GM19328 (cell line): ENCODE measurements around the gene CDHR2.

Source experiments
- ATAC-seq: cut with Tn5 transposase; IDR thresholded peaks from one replicate; pipeline ENCODE4 v1.9.1; 2021; ENCODE audit warnings: mild to moderate bottlenecking, moderate library complexity; ENCODE audit not compliant: unreplicated experiment

The CDHR2 gene

DNA sequence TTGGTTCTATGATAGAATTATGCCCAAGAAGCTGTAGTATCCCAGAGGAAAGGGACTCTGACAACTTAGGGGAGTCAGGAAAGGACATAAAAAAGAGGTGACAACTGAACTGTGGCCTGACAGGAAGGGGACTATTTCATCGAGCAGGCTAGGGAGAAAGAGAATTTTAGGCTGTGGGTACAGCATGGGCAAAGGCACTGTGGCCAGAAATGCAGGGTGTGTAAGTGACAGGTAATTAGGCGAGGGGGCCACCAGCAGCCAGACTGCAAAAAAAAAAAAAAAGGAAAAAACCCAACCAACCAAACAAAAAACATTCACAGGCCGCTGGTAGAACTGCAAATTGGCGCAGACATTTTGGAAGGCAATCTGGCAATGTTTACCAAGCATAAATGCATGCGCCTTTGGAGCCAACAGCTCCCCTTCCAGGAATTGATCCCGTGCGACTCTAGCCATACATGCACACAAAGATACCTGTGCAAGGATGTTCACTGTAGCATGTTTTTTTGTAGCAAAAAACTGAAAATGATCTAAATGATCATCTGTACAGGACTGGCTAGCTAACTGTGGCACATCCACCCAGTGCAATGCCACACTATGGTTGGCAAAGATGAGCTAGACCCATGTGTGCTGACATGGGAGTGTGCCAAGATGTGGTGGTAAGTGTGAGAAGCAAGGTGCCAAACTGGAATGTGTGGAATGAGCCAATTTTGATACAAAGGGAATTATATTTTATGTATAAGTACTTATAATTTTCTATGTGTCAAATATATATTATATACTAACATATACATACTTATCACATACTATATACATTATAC is 82.5 kb downstream of the CDHR2 start:
- ATAC-seq, result no peak

DNA sequence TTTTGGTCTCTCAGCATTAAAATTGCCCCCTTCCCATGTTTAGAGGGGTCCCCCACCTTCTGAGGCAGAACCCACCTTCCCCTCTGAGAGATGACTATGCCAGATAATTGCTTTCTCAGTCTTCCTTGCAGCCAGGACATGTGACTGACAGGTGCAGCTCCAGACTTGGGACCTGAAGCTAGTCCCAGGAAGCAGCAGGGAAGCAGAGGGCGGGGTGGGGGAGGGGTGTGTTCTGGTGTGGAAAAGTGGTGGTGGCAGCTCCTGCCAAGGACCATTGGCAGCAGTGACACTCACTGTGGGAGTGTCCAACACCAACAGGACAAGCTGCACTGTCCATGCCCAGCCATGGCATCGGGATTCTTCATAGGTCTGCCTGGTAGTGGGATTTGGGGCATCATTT is 83.6 kb downstream of the CDHR2 start:
- ATAC-seq, result no peak

DNA sequence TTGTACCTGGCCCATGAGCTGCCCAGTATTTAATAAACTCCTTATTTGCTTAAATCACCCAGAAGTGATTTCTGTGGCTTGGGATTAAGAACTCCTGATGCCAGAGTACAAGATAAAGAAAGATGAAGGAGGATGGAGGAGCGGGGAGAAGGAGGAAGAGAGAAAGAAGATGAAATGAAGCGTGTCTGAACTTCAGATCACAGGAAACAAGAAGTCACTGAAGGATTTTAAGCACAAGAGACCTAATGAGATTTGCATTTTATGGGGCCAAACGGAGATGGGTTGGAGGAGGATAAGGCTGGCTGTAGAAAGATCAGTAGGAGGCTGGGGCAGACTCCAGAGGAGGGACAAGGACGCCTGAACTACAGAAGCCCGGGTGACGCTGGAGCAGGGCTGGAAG is 84.5 kb downstream of the CDHR2 start:
- ATAC-seq, result no peak

DNA sequence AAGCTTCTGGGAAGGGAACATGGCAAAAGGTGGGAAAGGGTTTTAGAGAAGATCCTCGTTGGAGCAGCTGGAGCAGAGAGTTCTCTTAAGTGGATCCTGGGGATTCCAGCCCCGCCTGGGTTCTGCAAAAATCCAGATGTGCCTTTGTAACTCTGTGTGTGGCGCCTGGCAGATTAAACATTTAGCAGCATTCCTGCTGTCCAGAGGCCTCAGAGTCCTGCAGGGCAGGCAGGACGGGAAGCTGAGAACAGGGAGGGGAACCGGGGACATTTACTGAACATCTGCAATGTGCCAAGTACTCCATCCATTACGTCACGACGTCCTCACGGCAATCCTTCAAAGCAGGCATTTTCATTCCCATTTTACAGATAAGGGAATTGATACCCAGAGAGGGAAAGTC is 87.3 kb downstream of the CDHR2 start:
- ATAC-seq, result no peak

DNA sequence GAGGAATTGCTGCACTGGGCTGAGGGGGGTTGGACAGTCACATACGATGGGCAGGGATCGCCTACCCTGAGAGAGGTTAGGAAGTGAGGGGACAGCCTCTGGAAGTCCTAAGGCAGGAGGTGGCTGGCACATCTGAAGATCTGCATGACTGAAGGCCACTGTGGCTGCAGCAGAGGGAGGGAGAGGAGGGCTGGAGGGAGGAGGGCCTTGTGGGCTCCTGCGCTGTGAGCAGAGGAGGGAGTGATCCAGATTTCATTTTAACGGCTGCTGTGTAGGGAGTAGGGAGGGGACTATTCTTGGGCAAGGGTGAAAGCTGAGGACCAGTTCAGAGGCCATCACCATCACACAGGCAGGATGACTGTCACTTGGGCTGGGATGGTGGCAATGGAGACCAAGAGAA is 88.4 kb downstream of the CDHR2 start:
- ATAC-seq, result no peak

DNA sequence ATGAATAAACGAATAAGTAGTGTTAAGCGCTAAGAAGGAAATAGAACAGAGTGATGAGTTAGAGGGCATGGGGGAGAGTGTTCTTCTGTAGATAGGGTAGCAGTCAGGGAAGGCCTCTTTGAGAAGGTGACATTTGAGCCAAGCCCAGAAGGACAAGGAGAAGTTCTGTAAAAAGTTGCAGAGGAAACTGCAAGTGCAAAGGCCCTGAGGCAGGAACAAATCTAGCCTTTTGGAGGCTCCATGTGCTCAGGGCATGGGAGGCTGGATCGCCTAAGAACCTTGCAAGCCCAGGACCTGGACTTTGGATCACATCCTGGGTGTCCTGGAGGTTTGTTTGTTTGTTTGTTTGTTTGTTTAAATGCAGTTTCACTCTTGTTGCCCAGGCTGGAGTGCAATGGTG is 89.3 kb downstream of the CDHR2 start:
- no peak for ATAC-seq

DNA sequence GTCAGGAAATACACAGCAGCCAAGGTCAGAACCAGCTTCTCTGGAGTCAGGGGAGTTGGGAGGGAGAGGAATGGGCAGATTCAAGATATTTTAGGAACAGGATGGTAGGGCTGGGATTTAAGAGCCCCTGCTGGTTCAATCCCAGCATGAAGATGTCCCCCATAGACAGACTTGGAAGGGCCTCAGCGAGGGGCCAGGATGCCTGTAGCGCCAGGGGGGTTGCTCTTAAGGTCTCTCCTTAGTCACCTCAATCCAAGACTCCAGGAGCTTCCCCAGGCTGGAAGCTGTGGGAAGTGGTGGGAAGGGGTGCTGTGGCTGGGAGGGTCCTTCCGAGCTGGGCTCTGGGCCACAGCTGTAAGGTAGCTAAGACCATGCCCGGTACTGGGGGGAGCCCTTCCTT is 90.1 kb downstream of the CDHR2 start:
- ATAC-seq, result no peak

DNA sequence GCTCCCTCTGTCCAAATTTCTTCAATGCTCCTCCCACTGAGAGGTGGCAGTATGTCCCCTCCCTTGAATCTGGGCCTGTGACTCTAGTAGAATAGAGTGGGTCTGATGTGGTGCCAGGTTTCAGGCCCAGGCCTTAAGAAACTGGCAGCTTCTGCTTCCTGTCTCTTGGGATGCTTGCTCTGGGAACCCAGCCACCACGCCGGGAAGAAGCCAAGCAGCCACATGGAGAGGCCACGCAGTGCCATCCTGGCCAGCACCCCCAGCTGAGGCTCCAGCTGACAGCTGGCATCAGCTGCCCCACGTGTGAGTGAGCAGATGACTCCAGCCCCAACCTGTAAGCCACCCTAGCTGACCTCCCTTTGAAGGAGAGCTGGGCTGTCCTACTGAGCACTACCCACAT is 90.8 kb downstream of the CDHR2 start:
- ATAC-seq, result no peak

DNA sequence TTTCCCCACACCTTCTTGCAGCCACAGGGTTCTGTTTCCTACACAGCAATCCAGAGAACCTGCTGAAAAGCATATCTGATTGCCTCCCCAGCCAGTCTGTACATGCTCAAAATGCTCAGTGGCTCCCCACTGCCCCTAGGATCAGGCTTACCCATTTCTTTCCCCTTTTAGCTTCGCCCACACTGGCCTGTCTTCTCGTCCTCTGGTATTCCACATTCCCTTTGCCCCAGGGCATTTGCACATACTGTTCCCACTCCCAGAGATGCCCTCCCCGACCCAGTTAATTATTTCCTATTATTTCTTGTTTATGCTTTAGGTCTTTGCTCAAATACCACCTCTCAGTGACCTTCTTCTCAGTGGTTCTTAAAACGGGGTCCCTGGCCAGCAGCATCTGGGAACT is 91.5 kb downstream of the CDHR2 start:
- no peak for ATAC-seq

DNA sequence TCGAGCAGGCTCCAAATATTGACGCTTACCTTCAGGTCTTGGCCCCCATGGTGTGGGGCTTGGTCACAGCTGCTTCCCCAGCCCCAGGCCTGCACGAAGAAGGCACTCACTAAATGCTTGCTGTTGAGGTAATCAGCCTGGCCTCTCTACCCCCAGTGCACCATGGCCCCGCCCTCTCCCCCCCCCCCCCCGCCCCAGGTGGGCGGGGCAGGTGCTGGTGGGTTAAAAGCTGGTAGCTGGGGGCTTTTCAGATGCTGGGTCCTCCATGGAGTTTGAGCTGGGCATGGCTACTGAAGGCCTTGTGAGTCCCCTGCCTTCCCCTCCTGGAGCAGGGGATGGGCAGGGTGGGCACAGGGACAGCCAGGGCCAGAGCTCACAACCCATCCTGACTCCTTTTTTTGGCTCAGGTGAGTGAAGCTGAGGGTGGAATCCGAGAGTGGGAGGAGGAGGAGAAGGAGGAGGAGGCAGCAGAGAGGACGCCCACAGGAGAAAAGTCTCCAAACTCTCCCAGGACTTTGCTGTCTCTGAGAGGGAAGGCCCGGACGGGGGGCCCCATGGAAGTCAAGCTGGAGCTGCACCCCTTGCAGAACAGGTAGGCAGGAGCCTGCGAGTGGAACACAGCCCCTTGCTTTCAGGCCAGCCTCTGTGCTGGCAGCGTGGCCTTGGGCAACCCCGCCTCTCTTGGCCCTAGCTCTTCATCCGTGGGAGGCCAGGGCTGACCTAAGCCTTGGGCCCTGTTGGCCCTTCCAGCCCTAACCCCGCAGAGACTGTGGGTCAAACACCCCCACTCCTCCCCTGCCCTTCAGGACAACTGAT is 93.7 kb downstream of the CDHR2 start:
- no peak for ATAC-seq

DNA sequence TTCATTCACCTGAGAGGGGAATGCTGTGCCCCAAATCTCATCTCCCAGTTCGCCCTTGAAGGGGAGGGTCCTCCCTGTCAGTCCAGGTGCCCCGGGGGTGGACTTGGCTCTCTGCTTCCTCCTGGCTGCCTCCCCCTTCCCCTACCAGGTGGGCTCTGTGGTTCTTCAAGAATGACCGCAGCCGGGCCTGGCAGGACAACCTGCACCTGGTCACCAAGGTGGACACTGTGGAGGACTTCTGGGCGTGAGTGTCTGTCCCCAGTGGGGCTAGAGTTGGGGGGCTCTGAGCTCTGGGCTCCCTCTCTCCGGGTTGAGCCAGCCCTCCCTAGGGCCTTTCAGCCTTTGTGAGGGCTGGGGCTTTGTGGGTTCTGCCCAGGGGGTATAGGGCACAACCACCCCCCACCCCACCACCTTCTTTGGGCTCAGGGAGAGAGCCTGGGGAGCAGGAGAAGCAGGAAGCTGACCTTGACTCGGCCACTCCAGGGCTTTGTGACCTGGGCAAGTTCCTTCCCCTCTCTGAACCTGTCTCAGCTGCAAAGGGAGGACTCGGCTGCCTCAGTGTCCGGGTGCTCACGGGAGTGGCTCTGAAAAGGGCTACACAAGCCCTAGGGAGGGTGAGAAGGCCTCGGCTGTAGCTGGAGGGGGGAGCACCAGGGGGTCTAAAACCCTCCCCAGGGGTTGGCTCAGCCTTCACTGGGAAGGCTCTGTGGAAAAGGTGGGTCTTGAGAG is 94.5 kb downstream of the CDHR2 start:
- no peak for ATAC-seq

DNA sequence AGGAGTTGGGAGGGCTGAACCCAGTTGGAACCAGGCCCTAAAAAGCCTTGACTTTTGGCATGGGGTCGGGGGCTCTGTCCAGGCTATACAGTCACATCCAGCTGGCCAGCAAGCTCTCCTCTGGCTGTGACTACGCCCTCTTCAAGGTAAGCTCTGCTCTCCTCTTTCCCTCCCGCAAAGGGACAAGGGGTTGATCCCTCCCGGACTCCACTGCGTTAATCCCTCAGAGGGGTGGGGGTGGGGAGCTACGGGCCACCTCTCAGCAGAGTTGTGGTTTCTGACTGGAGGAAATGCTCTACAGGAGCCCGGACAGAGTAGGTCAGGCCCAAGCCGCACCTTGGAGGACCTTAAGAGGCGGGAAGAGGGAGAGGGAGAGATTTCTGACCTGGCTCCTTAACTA is 95.2 kb downstream of the CDHR2 start:
- ATAC-seq, result no peak

DNA sequence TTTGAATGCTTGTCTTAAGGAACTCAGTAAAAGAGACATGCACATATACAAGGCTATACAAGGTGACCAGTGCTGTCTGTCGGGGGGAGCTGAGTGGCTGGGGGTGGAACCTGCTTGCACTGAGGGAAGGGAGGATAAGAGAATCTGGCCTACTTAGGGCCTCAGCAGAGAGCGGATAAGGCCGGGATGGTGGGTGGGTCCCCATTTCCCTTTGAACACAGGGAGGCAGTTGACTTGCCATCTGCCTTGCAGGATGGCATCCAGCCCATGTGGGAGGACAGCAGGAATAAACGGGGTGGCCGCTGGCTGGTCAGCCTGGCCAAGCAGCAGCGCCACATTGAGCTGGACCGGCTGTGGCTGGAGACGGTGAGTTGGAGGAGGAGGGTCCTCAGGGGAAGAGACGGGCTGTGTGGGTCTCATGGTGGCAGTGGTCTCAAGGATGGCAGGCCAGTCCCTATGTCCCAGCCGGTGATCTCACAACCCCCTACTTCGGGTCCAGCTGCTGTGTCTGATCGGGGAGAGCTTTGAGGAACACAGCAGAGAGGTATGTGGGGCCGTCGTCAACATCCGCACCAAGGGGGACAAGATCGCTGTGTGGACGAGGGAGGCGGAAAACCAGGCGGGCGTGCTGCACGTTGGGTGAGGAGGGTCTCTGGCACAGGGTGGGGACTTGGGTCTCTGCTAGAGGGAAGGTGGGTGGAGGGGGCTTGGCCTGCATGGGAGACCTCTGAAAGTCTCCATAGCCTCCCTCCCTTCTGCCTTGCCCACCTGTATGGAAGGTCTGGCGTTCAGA is 95.9 kb downstream of the CDHR2 start:
- no peak for ATAC-seq
